NOMO-1 (cell line): Measurements from ENCODE around the gene TM2D1.
A peak's percentile ranks its signal among the peaks of the same experiment; 100 is the strongest.
"Not testable (repeated sequence)": the region's sequence is repeated elsewhere in the genome, so short reads cannot be mapped to it uniquely, and the experiment has no call there.

Experiments
- DNase-seq, 2 experiments: peaks; one replicate each; lab custom pipeline; 2025; ENCODE audit not compliant: unreplicated experiment in 2 of 2; lab: John Stamatoyannopoulos, UW

Gene TM2D1

GRCh38 chr1:61724813-61725694, at the start of gene TM2D1:
TM2D1 (minus strand) TSS chr1:61725141; CDS start chr1:61725120, 21 bp downstream.
- DNase-seq: peak; percentile 92 to 94

- DNase-seq: no peak
Measured at GRCh38 chr1:61770131-61770530, 45.2 kb upstream of the TM2D1 start.

- DNase-seq: no peak
Measured at GRCh38 chr1:61757950-61758349, 33.0 kb upstream of the TM2D1 start.

GRCh38 chr1:61756773-61757172, 31.8 kb upstream of the TM2D1 start:
- DNase-seq: no peak

- DNase-seq: no peak
Measured at GRCh38 chr1:61754545-61754944, 29.6 kb upstream of the TM2D1 start.

- no peak for DNase-seq
Measured at GRCh38 chr1:61753998-61754508, 29.1 kb upstream of the TM2D1 start.

GRCh38 chr1:61752921-61753389, 28.0 kb upstream of the TM2D1 start:
- DNase-seq: no peak

GRCh38 chr1:61749574-61749973, 24.6 kb upstream of the TM2D1 start:
- no peak for DNase-seq

GRCh38 chr1:61748566-61748965, 23.6 kb upstream of the TM2D1 start:
- DNase-seq: no peak

- no peak for DNase-seq
Measured at GRCh38 chr1:61746813-61747212, 21.9 kb upstream of the TM2D1 start.

GRCh38 chr1:61743716-61744580, 19.0 kb upstream of the TM2D1 start:
- no peak for DNase-seq

GRCh38 chr1:61743431-61743705, 18.4 kb upstream of the TM2D1 start:
- DNase-seq: no peak

- DNase-seq: no peak
Measured at GRCh38 chr1:61742620-61743430, 17.9 kb upstream of the TM2D1 start.

- no peak for DNase-seq
Measured at GRCh38 chr1:61741711-61742619, 17.0 kb upstream of the TM2D1 start, which contains the start of gene PATJ. PATJ (plus strand) TSS chr1:61742480; CDS start chr1:61762893, 20,413 bp downstream.

GRCh38 chr1:61740751-61741700, 16.1 kb upstream of the TM2D1 start:
- no peak for DNase-seq

- DNase-seq: peak in 1 of 2 experiments; percentile 9
Measured at GRCh38 chr1:61732726-61733125, 7.8 kb upstream of the TM2D1 start.

GRCh38 chr1:61730679-61731078, 5.7 kb upstream of the TM2D1 start:
- not testable (repeated sequence) for DNase-seq

GRCh38 chr1:61727544-61727943, 2.6 kb upstream of the TM2D1 start:
- no peak for DNase-seq

- no peak for DNase-seq
Measured at GRCh38 chr1:61724506-61724812, 482 bp downstream of the TM2D1 start.
